GM12878 (cell line): ENCODE data around the gene CARHSP1. TPM values are rescaled to one million over a fixed set of nuclear protein-coding genes. Genes with fewer than 3 reads are reported as not detected.

Source experiments
- ATAC-seq: fragments of 200-7000 bp; cut with Tn5 transposase; 3 replicates; pipeline ENCODE4 v1.9.1; 2020; ENCODE audit warnings: mild to moderate bottlenecking, moderate library complexity
- BruUV-seq: library from RNA; stranded (reverse); fragments of 400-500 nt; replicated peaks from 2 replicates; lab custom pipeline; 2021; lab: Mats Ljungman, UMichigan
- CTCF ChIA-PET: fragments of 300-600 bp; sonication (Branson Sonifier 250); formaldehyde crosslinking; extraction: SDS; loops from one replicate; lab custom pipeline; 2021; ENCODE audit warnings: inconsistent platforms; lab: Yijun Ruan, JAX
- POLR2A ChIA-PET: fragments of 350-600 bp; formaldehyde crosslinking; extraction: SDS; loops from one replicate; lab custom pipeline; 2021; ENCODE audit warnings: inconsistent platforms; lab: Charles Lee
- RAD21 ChIA-PET: fragments of 300-600 bp; sonication (Branson Sonifier 250); formaldehyde crosslinking; loops from one replicate; lab custom pipeline; 2023; ENCODE audit warnings: antibody characterized with exemption; ENCODE audit not compliant: unreplicated experiment; lab: Charles Lee
- SMC1A ChIA-PET: fragments of 300-600 bp; sonication (Branson Sonifier 250); formaldehyde crosslinking; loops from one replicate; lab custom pipeline; 2023; ENCODE audit not compliant: unreplicated experiment, uncharacterized antibody; lab: Charles Lee
- DNase-seq: peaks from one replicate; pipeline ENCODE4 v3.0.0-alpha.2; 2011; ENCODE audit warnings: low read depth, low spot score
- FAIRE-seq: peaks from 3 replicates; lab custom pipeline; 2011; peaks lifted over from hg19 to GRCh38; lab: Jason Lieb, UNC
- H2AFZ ChIP-seq: 2 replicates; pipeline ENCODE4 v1.6.0; 2011; ENCODE audit warnings: low read depth, low read length, control low read depth; ENCODE audit not compliant: control insufficient read depth
- H3K27ac ChIP-seq: 2 replicates; pipeline ENCODE4 v1.5.1; 2011; ENCODE audit warnings: control low read depth; ENCODE audit not compliant: control insufficient read depth, insufficient read depth
- H3K27me3 ChIP-seq, 2 experiments: replicated peaks in 1 of 2; 2 replicates each; pipeline versions ENCODE4 v1.6.0 to v1.6.1; 2011; ENCODE audit warnings: low read length in 1 of 2; ENCODE audit not compliant: control insufficient read depth in 2 of 2, insufficient read depth in 2 of 2
- H3K36me3 ChIP-seq, 2 experiments: 2 replicates each; pipeline ENCODE4 v1.5.1; 2011; ENCODE audit warnings: low read length in 1 of 2; ENCODE audit not compliant: control insufficient read depth in 2 of 2, insufficient read depth in 2 of 2
- H3K4me1 ChIP-seq: 2 replicates; pipeline ENCODE4 v1.6.1; 2011; ENCODE audit warnings: mild to moderate bottlenecking, low read length, moderate library complexity, mixed read lengths; ENCODE audit not compliant: control insufficient read depth, insufficient read depth
- H3K4me2 ChIP-seq: 2 replicates; pipeline ENCODE4 v1.6.0; 2011; ENCODE audit warnings: control low read depth; ENCODE audit not compliant: control insufficient read depth, insufficient read depth
- H3K4me3 ChIP-seq: fragments of 200-600 bp; sonication (generic); 2 replicates; pipeline ENCODE4 v1.5.1; 2016
- H3K79me2 ChIP-seq: 2 replicates; pipeline ENCODE4 v1.6.0; 2011; ENCODE audit warnings: low read length; ENCODE audit not compliant: control insufficient read depth, insufficient read depth
- H3K9ac ChIP-seq: 2 replicates; pipeline ENCODE4 v1.8.0; 2011; ENCODE audit warnings: low read length, control low read depth, mixed read lengths; ENCODE audit not compliant: control insufficient read depth, insufficient read depth
- H3K9me3 ChIP-seq: replicated peaks from 3 replicates; pipeline ENCODE4 v1.5.1; 2011; ENCODE audit warnings: mild to moderate bottlenecking, low read length; ENCODE audit not compliant: control insufficient read depth, insufficient read depth
- H4K20me1 ChIP-seq: 2 replicates; pipeline ENCODE4 v1.6.0; 2011; ENCODE audit not compliant: control insufficient read depth, insufficient read depth
- FOXK2 ChIP-seq: fragments of 450-650 bp; IDR thresholded peaks from 2 replicates; pipeline ENCODE4 v1.6.1; 2017; ENCODE audit warnings: mild to moderate bottlenecking, moderate library complexity
- NR2F1 ChIP-seq: fragments of 450-650 bp; conservative IDR thresholded peaks from 2 replicates; pipeline ENCODE4 v1.6.1; 2017; ENCODE audit warnings: mild to moderate bottlenecking
- POLR2A ChIP-seq: IDR thresholded peaks from 2 replicates; pipeline ENCODE4 v1.6.1; 2011; ENCODE audit warnings: low read depth, mild to moderate bottlenecking, low read length
- RAD51 ChIP-seq: fragments of 450-650 bp; IDR thresholded peaks from 2 replicates; pipeline ENCODE4 v1.6.1; 2016; ENCODE audit warnings: moderate library complexity, mild to moderate bottlenecking, inconsistent platforms
- SMC3 ChIP-seq: IDR thresholded peaks from 2 replicates; pipeline ENCODE4 v1.6.1; 2011; ENCODE audit warnings: low read length, improper control_type of control experiment, borderline replicate concordance
- TCF3 ChIP-seq: IDR thresholded peaks from 2 replicates; pipeline ENCODE4 v1.6.1; 2012; ENCODE audit warnings: low read depth, mild to moderate bottlenecking, low read length, borderline replicate concordance; ENCODE audit not compliant: insufficient read depth
- WGBS: methylation state at CpG from one replicate; pipeline ENCODE4 v1.1.6; 2016; ENCODE audit warnings: low lambda C conversion rate; ENCODE audit not compliant: insufficient replicate concordance, insufficient coverage; ENCODE audit errors: missing lambda C conversion rate; 5-methylcytosine and 5-hydroxymethylcytosine counted together
- in situ Hi-C: fragments of 300-500 bp; cut with MboI; formaldehyde crosslinking; loops from 9 replicates; pipeline ENCODE4 v1.14.3; 2018; ENCODE audit warnings: mixed read lengths
- intact Hi-C: fragments of 100-400 bp; cut with micrococcal nuclease; formaldehyde crosslinking; loops from one replicate; pipeline ENCODE4 v1.14.2; 2022; ENCODE audit not compliant: unreplicated experiment
- polyA plus RNA-seq, 11 experiments: library from polyadenylated mRNA; depleted of rRNA in 4 of 11; unstranded in 6 of 11; stranded (reverse) in 5 of 11; fragments of >200 nt; fragmentation: Nextera tagmentation in 4 of 11; fragmentation: Illumina TruSeq in 1 of 11; extraction: Ambion mirVana in 4 of 11; extraction: Trizol in 1 of 11; gene quantifications; 1 replicate in 1 of 11; 2 replicates in 10 of 11; pipeline versions ENCODE4 v1.2.1 to v1.2.3, GENCODE V29; 2011 to 2016; ENCODE audit warnings: inconsistent platforms in 2 of 11, missing spikeins in 2 of 11, low read depth in 1 of 11
- total RNA-seq, 4 experiments: library from RNA; depleted of rRNA in 3 of 4; stranded (reverse); fragments of >200 nt in 3 of 4; fragmentation: Illumina TruSeq in 1 of 4; extraction: Trizol in 1 of 4; gene quantifications; 2 replicates each; pipeline versions ENCODE4 v1.2.1 to v1.2.3, GENCODE V29; 2013 to 2021
- TF ChIP-seq, protein P1 (sequence below): IDR thresholded peaks from 2 replicates; pipeline ENCODE4 v1.6.1; 2011; ENCODE audit warnings: mild to moderate bottlenecking, low read depth, low read length, moderate library complexity; ENCODE audit not compliant: insufficient replicate concordance
- TF ChIP-seq, protein P2 (sequence below): IDR thresholded peaks from 2 replicates; pipeline ENCODE4 v1.6.1; 2011; ENCODE audit warnings: borderline replicate concordance, low read depth, mild to moderate bottlenecking, moderate library complexity, low read length; ENCODE audit not compliant: insufficient read depth, poor library complexity, severe bottlenecking

CARHSP1 gene
- total and polyA plus RNA-seq, 10 of the 15 experiments (the other 5 are each of a cell fraction or from before 2014, with no cell fraction given) = 5.5 to 112 (median 67.0) TPM

- in situ Hi-C loops = no loop called here
Measured at GRCh38 chr16:8885674-8886592, 17.1 kb upstream of the CARHSP1 start.

More at GRCh38 chr16:8885674-8886592, 17.1 kb upstream of the CARHSP1 start:
- no peaks in the 10 kb centered on the region for H3K27me3 ChIP-seq
- DNase-seq (no peak), FAIRE-seq (no peak), ATAC-seq (peak; percentile 34)
- H3K79me2 ChIP-seq = peaks cover 10% of the 10 kb centered on the region
- TF ChIP-seq POLR2A = peak; percentile 48
- 0 out of 2 replicates have a peak, but pooled peaks have one; percentile 13 for TF ChIP-seq TCF3
- no peak for TF ChIP-seq SMC3
- TF ChIP-seq FOXK2 = no peak
- TF ChIP-seq, protein P1, sequence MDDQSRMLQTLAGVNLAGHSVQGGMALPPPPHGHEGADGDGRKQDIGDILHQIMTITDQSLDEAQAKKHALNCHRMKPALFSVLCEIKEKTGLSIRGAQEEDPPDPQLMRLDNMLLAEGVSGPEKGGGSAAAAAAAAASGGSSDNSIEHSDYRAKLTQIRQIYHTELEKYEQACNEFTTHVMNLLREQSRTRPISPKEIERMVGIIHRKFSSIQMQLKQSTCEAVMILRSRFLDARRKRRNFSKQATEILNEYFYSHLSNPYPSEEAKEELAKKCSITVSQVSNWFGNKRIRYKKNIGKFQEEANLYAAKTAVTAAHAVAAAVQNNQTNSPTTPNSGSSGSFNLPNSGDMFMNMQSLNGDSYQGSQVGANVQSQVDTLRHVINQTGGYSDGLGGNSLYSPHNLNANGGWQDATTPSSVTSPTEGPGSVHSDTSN = no peak
- TF ChIP-seq RAD51 = no peak
- no peak for TF ChIP-seq NR2F1
- TF ChIP-seq, protein P2, sequence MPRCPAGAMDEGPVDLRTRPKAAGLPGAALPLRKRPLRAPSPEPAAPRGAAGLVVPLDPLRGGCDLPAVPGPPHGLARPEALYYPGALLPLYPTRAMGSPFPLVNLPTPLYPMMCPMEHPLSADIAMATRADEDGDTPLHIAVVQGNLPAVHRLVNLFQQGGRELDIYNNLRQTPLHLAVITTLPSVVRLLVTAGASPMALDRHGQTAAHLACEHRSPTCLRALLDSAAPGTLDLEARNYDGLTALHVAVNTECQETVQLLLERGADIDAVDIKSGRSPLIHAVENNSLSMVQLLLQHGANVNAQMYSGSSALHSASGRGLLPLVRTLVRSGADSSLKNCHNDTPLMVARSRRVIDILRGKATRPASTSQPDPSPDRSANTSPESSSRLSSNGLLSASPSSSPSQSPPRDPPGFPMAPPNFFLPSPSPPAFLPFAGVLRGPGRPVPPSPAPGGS = peak; percentile 28
- H3K27ac ChIP-seq = no peak overlapping the region
- H3K36me3 ChIP-seq = peaks cover 11 to 25% of the 10 kb centered on the region in 2 experiments
- H3K9me3 ChIP-seq = peaks cover 3% of the 10 kb centered on the region; the same call in 2 of the 3 replicates
- ChIA-PET RAD21 (interaction anchor here (0.6 to 1.9 kb wide), 4 partner anchors 51 to 249 kb away, joined by 3 to 5 read pairs (median 3); no protein-coding TSS in a partner anchor), SMC1A (interaction anchor here (1.5 kb wide), 1 partner anchor 15 kb away, joined by 3 read pairs; no protein-coding TSS in a partner anchor), CTCF (interaction anchor here (1.0 to 1.7 kb wide), 3 partner anchors 15 to 224 kb away, joined by 3 to 4 read pairs (median 4); no protein-coding TSS in a partner anchor), POLR2A (interaction anchor here (0.6 kb wide), 1 partner anchor 86 kb away, joined by 4 read pairs; no protein-coding TSS in a partner anchor)
- peaks cover 14% of the 10 kb centered on the region for H3K4me1 ChIP-seq
- H4K20me1 ChIP-seq = no peaks in the 10 kb centered on the region
- H3K4me3 ChIP-seq = no peak overlapping the region
- no peak overlapping the region for H3K4me2 ChIP-seq
- WGBS = 26% methylated on average over 20 of the region's 20 CpGs
- intact Hi-C loops = no loop called here
- no TSS peak for BruUV-seq
- H2AFZ ChIP-seq = no peak overlapping the region
- H3K9ac ChIP-seq = no peak overlapping the region
